Measurements from ENCODE around the gene CFTR. TPM values are rescaled to one million over a fixed set of nuclear protein-coding genes. Genes with fewer than 3 reads are reported as not detected.

The CFTR gene
- total RNA-seq, 2 donors from 2014 or later = 2.0 to 3.5 TPM

DNA sequence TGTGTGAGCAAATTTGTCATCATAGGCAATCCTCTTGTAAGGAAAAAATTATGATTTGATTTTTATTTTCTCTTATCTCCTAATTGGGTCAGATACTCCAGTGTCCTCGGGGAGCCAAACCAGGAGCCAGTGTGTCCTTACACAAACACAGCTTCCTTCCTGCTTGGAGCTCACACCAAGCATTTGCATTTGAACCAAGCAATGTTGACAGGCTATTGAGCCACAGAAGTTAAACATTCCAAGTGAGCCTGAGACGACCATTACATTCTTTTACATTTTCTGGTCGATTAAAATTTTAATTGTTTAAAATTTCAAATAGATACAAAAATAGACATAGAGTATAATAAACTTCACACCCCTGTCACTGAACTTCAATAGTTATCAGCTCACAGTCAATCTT is 194.8 kb downstream of the CFTR start:
- no peaks in the 10 kb centered on the region for H3K9me3 ChIP-seq (ENCODE audit: control insufficient read depth, low read length)
- H3K9me3 Mint-ChIP-seq = no peaks in the 10 kb centered on the region
- H3K9ac ChIP-seq (ENCODE audit: extremely low read depth, low read length, poor library complexity, severe bottlenecking) = no peak overlapping the region
- TF ChIP-seq, protein P1, sequence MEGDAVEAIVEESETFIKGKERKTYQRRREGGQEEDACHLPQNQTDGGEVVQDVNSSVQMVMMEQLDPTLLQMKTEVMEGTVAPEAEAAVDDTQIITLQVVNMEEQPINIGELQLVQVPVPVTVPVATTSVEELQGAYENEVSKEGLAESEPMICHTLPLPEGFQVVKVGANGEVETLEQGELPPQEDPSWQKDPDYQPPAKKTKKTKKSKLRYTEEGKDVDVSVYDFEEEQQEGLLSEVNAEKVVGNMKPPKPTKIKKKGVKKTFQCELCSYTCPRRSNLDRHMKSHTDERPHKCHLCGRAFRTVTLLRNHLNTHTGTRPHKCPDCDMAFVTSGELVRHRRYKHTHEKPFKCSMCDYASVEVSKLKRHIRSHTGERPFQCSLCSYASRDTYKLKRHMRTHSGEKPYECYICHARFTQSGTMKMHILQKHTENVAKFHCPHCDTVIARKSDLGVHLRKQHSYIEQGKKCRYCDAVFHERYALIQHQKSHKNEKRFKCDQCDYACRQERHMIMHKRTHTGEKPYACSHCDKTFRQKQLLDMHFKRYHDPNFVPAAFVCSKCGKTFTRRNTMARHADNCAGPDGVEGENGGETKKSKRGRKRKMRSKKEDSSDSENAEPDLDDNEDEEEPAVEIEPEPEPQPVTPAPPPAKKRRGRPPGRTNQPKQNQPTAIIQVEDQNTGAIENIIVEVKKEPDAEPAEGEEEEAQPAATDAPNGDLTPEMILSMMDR (conservative IDR thresholded peaks at IDR 0.05) = no peak
- H3K36me3 ChIP-seq (ENCODE audit: control insufficient read depth, insufficient read depth, low read length) = no peaks in the 10 kb centered on the region
- H3K27ac ChIP-seq (ENCODE audit: low read depth, low read length) = no peak overlapping the region
- no peak overlapping the region for H3K27ac Mint-ChIP-seq
- WGBS, 2 experiments (ENCODE audit: insufficient coverage in 1 of 2, insufficient read length in 1 of 2) = 0 to 3% methylated on average over 1 to 3 of the region's 3 CpGs
- H3K4me1 ChIP-seq (ENCODE audit: control insufficient read depth, insufficient read depth, low read length) = peaks cover 2% of the 10 kb centered on the region
- H3K27me3 ChIP-seq (ENCODE audit: control insufficient read depth, insufficient read depth, low read length, poor library complexity, severe bottlenecking) = no peaks in the 10 kb centered on the region
- peak; percentile 72 for DNase-seq
- H3K4me1 Mint-ChIP-seq = peaks cover 36% of the 10 kb centered on the region
- H3K4me3 ChIP-seq (ENCODE audit: low read length) = no peak overlapping the region
- no peaks in the 10 kb centered on the region for H3K36me3 Mint-ChIP-seq (ENCODE audit: low read depth)
- H3K27me3 Mint-ChIP-seq (ENCODE audit: insufficient read depth) = no peaks in the 10 kb centered on the region
- no peak overlapping the region for H3K4me3 Mint-ChIP-seq

DNA sequence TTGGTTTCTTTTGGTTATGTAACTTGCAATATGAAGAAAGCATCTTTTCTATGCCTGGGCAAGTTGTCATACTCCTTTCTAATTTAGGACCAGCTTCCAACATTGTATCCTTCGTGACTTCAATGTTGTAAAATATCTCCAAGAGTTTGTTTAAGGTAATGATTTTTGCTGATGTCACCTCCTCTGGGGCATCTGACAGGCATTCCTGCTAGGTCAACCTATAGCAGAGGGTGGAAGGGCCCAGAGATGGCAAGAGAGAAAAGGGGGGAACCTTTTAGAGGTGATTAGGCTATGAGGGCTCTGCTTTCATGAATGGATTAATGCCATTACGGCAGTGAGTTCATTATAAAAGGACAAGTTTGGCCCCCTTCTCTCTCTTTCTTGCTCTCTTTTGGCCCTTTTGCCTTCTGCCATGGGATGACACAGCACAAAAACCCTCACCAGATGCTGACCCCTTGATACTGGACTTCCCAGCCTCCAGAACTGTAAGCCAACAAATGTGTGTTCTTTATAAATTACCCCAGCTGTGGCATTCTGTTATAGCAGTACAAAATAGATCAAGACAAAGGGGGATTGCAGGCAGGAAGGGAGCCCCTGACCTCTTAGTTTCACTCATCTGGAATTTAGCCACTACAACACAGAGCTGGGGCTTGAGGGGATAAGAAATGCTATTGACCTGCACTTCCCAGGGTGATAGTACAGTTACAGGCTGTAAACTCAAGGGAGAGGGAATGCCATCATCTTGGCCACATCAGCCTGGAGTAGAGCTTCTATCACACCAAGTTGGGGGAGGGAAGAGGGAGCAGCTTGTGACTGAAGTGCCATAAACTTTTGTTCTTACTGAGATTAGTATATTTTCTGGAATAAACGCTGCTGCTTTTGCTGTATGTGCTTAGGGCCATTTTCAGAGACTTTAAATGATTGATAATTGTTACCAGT is 195.9 kb downstream of the CFTR start:
- H3K9ac ChIP-seq (ENCODE audit: extremely low read depth, low read length, poor library complexity, severe bottlenecking) = no peak overlapping the region
- TF ChIP-seq, protein P1 (conservative IDR thresholded peaks at IDR 0.05) = no peak
- H3K4me3 Mint-ChIP-seq = no peak overlapping the region
- H3K36me3 Mint-ChIP-seq (ENCODE audit: low read depth) = no peaks in the 10 kb centered on the region
- no peak overlapping the region for H3K27ac ChIP-seq (ENCODE audit: low read depth, low read length)
- no peaks in the 10 kb centered on the region for H3K36me3 ChIP-seq (ENCODE audit: control insufficient read depth, insufficient read depth, low read length)
- peaks cover 2% of the 10 kb centered on the region for H3K4me1 ChIP-seq (ENCODE audit: control insufficient read depth, insufficient read depth, low read length)
- no peaks in the 10 kb centered on the region for H3K9me3 Mint-ChIP-seq
- no peak overlapping the region for H3K27ac Mint-ChIP-seq
- 86 to 94% methylated on average over 2 to 3 of the region's 3 CpGs for WGBS, 2 experiments (ENCODE audit: insufficient coverage in 1 of 2, insufficient read length in 1 of 2)
- no peaks in the 10 kb centered on the region for H3K9me3 ChIP-seq (ENCODE audit: control insufficient read depth, low read length)
- H3K27me3 Mint-ChIP-seq (ENCODE audit: insufficient read depth) = no peaks in the 10 kb centered on the region
- H3K27me3 ChIP-seq (ENCODE audit: control insufficient read depth, insufficient read depth, low read length, poor library complexity, severe bottlenecking) = peaks cover 6% of the 10 kb centered on the region
- peaks cover 34% of the 10 kb centered on the region for H3K4me1 Mint-ChIP-seq
- no peak for DNase-seq
- no peak overlapping the region for H3K4me3 ChIP-seq (ENCODE audit: low read length)

GRCh38 chr7:117679120-117679519 is 199.3 kb downstream of the CFTR start:
- 83 to 95% methylated on average over 2 to 3 of the region's 3 CpGs for WGBS, 2 experiments (ENCODE audit: insufficient coverage in 1 of 2, insufficient read length in 1 of 2)

More at GRCh38 chr7:117679120-117679519, 199.3 kb downstream of the CFTR start:
- Histone ChIP-seq H3K27ac (ENCODE audit: low read depth, low read length) (no peak overlapping the region), H3K4me1 (ENCODE audit: control insufficient read depth, insufficient read depth, low read length) (no peaks in the 10 kb centered on the region), H3K9me3 (ENCODE audit: control insufficient read depth, low read length) (no peaks in the 10 kb centered on the region), H3K4me3 (ENCODE audit: low read length) (no peak overlapping the region), H3K27me3 (ENCODE audit: control insufficient read depth, insufficient read depth, low read length, poor library complexity, severe bottlenecking) (peaks cover 25% of the 10 kb centered on the region), H3K36me3 (ENCODE audit: control insufficient read depth, insufficient read depth, low read length) (no peaks in the 10 kb centered on the region), H3K9ac (ENCODE audit: extremely low read depth, low read length, poor library complexity, severe bottlenecking) (no peak overlapping the region)
- H3K9me3 Mint-ChIP-seq = no peaks in the 10 kb centered on the region
- peaks cover 11% of the 10 kb centered on the region for H3K27me3 Mint-ChIP-seq (ENCODE audit: insufficient read depth)
- H3K27ac Mint-ChIP-seq = no peak overlapping the region
- peaks cover 32% of the 10 kb centered on the region for H3K4me1 Mint-ChIP-seq
- TF ChIP-seq, protein P1 (conservative IDR thresholded peaks at IDR 0.05) = no peak
- no peaks in the 10 kb centered on the region for H3K36me3 Mint-ChIP-seq (ENCODE audit: low read depth)
- DNase-seq = no peak
- no peak overlapping the region for H3K4me3 Mint-ChIP-seq
